Heart left ventricle (tissue), 16 donors: ENCODE results near the gene CACNA2D3. TPM values are rescaled to one million over a fixed set of nuclear protein-coding genes. Genes with fewer than 3 reads are reported as not detected.

ENCODE experiments used
- ATAC-seq, 4 donors: fragments of 200-7000 bp; cut with Tn5 transposase; one replicate each; pipeline ENCODE4 v1.9.1; 2020 to 2022; ENCODE audit warnings: moderate library complexity in 4 of 4, mild to moderate bottlenecking in 3 of 4, moderate number of reproducible peaks in 1 of 4
- DNase-seq, 5 donors: peaks; one replicate each; pipeline ENCODE4 v3.0.0-alpha.2; 2020
- H3K27ac ChIP-seq, 12 donors: fragments of 200-600 bp; sonication (generic) in 4 of 12; one replicate each; pipeline versions ENCODE4 v1.5.0 to v1.8.0; 2016 to 2022; ENCODE audit warnings: mild to moderate bottlenecking in 2 of 12
- H3K27me3 ChIP-seq, 9 donors: fragments of 200-600 bp; sonication (generic) in 2 of 9; one replicate each; pipeline versions ENCODE4 v1.5.1 to v1.8.0; 2016 to 2022; ENCODE audit warnings: mild to moderate bottlenecking in 3 of 9
- H3K36me3 ChIP-seq, 9 donors: fragments of 200-600 bp; sonication (generic) in 2 of 9; one replicate each; pipeline versions ENCODE4 v1.5.0 to v1.8.0; 2018 to 2022; ENCODE audit warnings: mild to moderate bottlenecking in 2 of 9
- H3K4me1 ChIP-seq, 12 donors: fragments of 200-600 bp; sonication (generic) in 4 of 12; one replicate each; pipeline versions ENCODE4 v1.5.0 to v1.8.0; 2016 to 2022; ENCODE audit warnings: mild to moderate bottlenecking in 3 of 12
- H3K4me3 ChIP-seq, 12 donors: fragments of 200-600 bp; sonication (generic) in 4 of 12; one replicate each; pipeline versions ENCODE4 v1.5.0 to v1.8.0; 2017 to 2022; ENCODE audit warnings: mild to moderate bottlenecking in 9 of 12, moderate library complexity in 4 of 12
- H3K9me3 ChIP-seq, 12 donors: fragments of 200-600 bp; sonication (generic) in 4 of 12; one replicate each; pipeline versions ENCODE4 v1.5.0 to v1.8.0; 2016 to 2022; ENCODE audit warnings: mild to moderate bottlenecking in 1 of 12
- CTCF ChIP-seq, 12 donors: fragments of 200-600 bp; sonication (generic) in 4 of 12; IDR thresholded peaks; one replicate each; pipeline versions ENCODE4 v1.5.0 to v1.8.0; 2018 to 2022; ENCODE audit warnings: antibody characterized with exemption in 12 of 12, mild to moderate bottlenecking in 5 of 12
- POLR2A ChIP-seq, 2 donors: fragments of 450-650 bp; IDR thresholded peaks; one replicate each; pipeline ENCODE4 v1.6.1; 2017; ENCODE audit warnings: antibody characterized with exemption in 2 of 2, mild to moderate bottlenecking in 2 of 2, moderate library complexity in 2 of 2
- WGBS, 4 donors: extraction: QIAGEN DNeasy Blood & Tissue Kit in 2 of 4; methylation state at CpG; one replicate each; pipeline versions ENCODE4 v1.1.5 to v1.1.7; 2013 to 2018; 5-methylcytosine and 5-hydroxymethylcytosine counted together
- intact Hi-C, 10 donors: fragments of 100-400 bp; cut with DNase I; formaldehyde crosslinking; loops; one replicate each; pipeline versions ENCODE4 v1.11.1 to v1.14.2; 2022
- polyA plus RNA-seq, 2 donors: library from polyadenylated mRNA; stranded (reverse); fragments of 200-250 nt; gene quantifications; one replicate each; pipeline ENCODE4 v1.2.3, GENCODE V29; 2013
- total RNA-seq, 9 donors: library from RNA; depleted of rRNA in 2 of 9; stranded (reverse); fragments of >200 nt in 2 of 9; fragmentation: NEBNext Ultra II Directional in 3 of 9; extraction: Animal tissue kit (Norgen Biotek cat#: 25700) in 3 of 9; gene quantifications; one replicate each; pipeline versions ENCODE4 v1.1.0 to v1.2.4, GENCODE V29; 2016 to 2023
- donor health status: ischemic (EF 13 %, LVEDD 7.1; RV severe dilation, severe dysfunction).
- donor health status: healthy with polysubstance abuse.
- donor health status: DM: no; HTN: yes; CAD: no.
- donor health status: DM: no; HTN: no; CAD: no.
- donor health status: ischemic (EF 25% LVEDD 6.9; RV normal size, moderate dysfunction).
- donor health status: ischemic (EF 25% LVEDD 5.7; RV mildly dilated, moderate dysfunction).
- donor health status: healthy.
- donor health status: DM: yes; HTN: yes; CAD: no.
- donor health status: ischemic (EF 35%, LVEDD 5.7; RV mildly dilated, moderate dysfunction).
- donor health status: nonischemic (EF 11% LVEDD 7.7; RV severe dilation, severe dysfunction).
- donor health status: DM: yes; HTN: yes; CAD: no.
- donor health status: PGD.
- donor health status: ischemic (EF 29% LVEDD 5.4; RV normal size, mild dysfunction).
- donor health status: nonischemic (EF 23%, LVEDD 6.1; RV moderate dilation, normal function).

Gene CACNA2D3
- total and polyA plus RNA-seq, 11 donors = 0.17 to 25.1 (median 12.8) TPM

- no peaks in the 10 kb centered on the region for H3K27me3 ChIP-seq
- H3K36me3 ChIP-seq = no peaks in the 10 kb centered on the region
- no peaks in the 10 kb centered on the region for H3K9me3 ChIP-seq
- intact Hi-C loops = no loop called here
- TF ChIP-seq CTCF (IDR thresholded peaks at IDR 0.05) (no peak), POLR2A (IDR thresholded peaks at IDR 0.05) (no peak)
- WGBS, 4 donors = 74 to 80% (median 78%) methylated on average over 5 of the region's 5 CpGs
- no peaks in the 10 kb centered on the region for H3K4me1 ChIP-seq
- H3K27ac ChIP-seq = no peak overlapping the region
- no peak for DNase-seq
- no peak overlapping the region for H3K4me3 ChIP-seq
- no peak for ATAC-seq
Measured at GRCh38 chr3:55036883-55037577, 914.7 kb downstream of the CACNA2D3 start.

- no peak overlapping the region for H3K27ac ChIP-seq
- H3K4me3 ChIP-seq = no peak overlapping the region
- no peaks in the 10 kb centered on the region for H3K4me1 ChIP-seq
- DNase-seq = no peak
- TF ChIP-seq CTCF (IDR thresholded peaks at IDR 0.05) (no peak), POLR2A (IDR thresholded peaks at IDR 0.05) (no peak)
- H3K27me3 ChIP-seq = no peaks in the 10 kb centered on the region
- WGBS, 4 donors = 67 to 75% (median 73%) methylated on average over 2 of the region's 2 CpGs
- no peaks in the 10 kb centered on the region for H3K36me3 ChIP-seq
- no peaks in the 10 kb centered on the region for H3K9me3 ChIP-seq
- intact Hi-C loops = no loop called here
- no peak for ATAC-seq
Measured at GRCh38 chr3:55042591-55042990, 920.2 kb downstream of the CACNA2D3 start.

- Histone ChIP-seq H3K4me1 (no peaks in the 10 kb centered on the region), H3K27me3 (no peaks in the 10 kb centered on the region), H3K36me3 (no peaks in the 10 kb centered on the region), H3K9me3 (no peaks in the 10 kb centered on the region), H3K27ac (no peak overlapping the region), H3K4me3 (no peak overlapping the region)
- 85 to 91% (median 87%) methylated on average over 1 of the region's 1 CpG for WGBS, 4 donors
- no peak for DNase-seq
- TF ChIP-seq CTCF (IDR thresholded peaks at IDR 0.05) (no peak), POLR2A (IDR thresholded peaks at IDR 0.05) (no peak)
- intact Hi-C loops = no loop called here
- no peak for ATAC-seq
Measured at GRCh38 chr3:55044486-55044885, 922.1 kb downstream of the CACNA2D3 start.

- intact Hi-C loops = no loop called here
- H3K27ac ChIP-seq = no peak overlapping the region
- no peaks in the 10 kb centered on the region for H3K4me1 ChIP-seq
- WGBS, 4 donors = 72 to 80% (median 77%) methylated on average over 5 of the region's 5 CpGs
- DNase-seq (no peak), ATAC-seq (no peak)
- no peak overlapping the region for H3K4me3 ChIP-seq
- no peaks in the 10 kb centered on the region for H3K27me3 ChIP-seq
- H3K36me3 ChIP-seq = no peaks in the 10 kb centered on the region
- no peak for TF ChIP-seq CTCF (IDR thresholded peaks at IDR 0.05)
- TF ChIP-seq POLR2A (IDR thresholded peaks at IDR 0.05) = no peak
- peaks cover 0 to 23% (median 11%) of the 10 kb centered on the region in 12 donors for H3K9me3 ChIP-seq
Measured at GRCh38 chr3:55059027-55059629, 936.8 kb downstream of the CACNA2D3 start.
